22Rv1 (cell line): ENCODE measurements around the gene CFAP61.

Experiments
- ZFX ChIP-seq: fragments of 450-650 bp; IDR thresholded peaks from 2 replicates; pipeline ENCODE4 v1.6.1; 2017; ENCODE audit warnings: antibody characterized with exemption, borderline replicate concordance
- TF ChIP-seq, protein P1 (sequence below): fragments of 450-650 bp; IDR thresholded peaks from 2 replicates; pipeline ENCODE4 v1.5.1; 2017; ENCODE audit warnings: mild to moderate bottlenecking

GRCh38 chr20:20342066-20342465 is 289.7 kb downstream of the CFAP61 start:
- TF ChIP-seq, protein P1, sequence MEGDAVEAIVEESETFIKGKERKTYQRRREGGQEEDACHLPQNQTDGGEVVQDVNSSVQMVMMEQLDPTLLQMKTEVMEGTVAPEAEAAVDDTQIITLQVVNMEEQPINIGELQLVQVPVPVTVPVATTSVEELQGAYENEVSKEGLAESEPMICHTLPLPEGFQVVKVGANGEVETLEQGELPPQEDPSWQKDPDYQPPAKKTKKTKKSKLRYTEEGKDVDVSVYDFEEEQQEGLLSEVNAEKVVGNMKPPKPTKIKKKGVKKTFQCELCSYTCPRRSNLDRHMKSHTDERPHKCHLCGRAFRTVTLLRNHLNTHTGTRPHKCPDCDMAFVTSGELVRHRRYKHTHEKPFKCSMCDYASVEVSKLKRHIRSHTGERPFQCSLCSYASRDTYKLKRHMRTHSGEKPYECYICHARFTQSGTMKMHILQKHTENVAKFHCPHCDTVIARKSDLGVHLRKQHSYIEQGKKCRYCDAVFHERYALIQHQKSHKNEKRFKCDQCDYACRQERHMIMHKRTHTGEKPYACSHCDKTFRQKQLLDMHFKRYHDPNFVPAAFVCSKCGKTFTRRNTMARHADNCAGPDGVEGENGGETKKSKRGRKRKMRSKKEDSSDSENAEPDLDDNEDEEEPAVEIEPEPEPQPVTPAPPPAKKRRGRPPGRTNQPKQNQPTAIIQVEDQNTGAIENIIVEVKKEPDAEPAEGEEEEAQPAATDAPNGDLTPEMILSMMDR = no peak
- TF ChIP-seq ZFX = no peak
